ENCODE measurements around the gene PRODH. TPM values are rescaled to one million over a fixed set of nuclear protein-coding genes. Genes with fewer than 3 reads are reported as not detected.
"Not testable (repeated sequence)": the region's sequence is repeated elsewhere in the genome, so short reads cannot be mapped to it uniquely, and the experiment has no call there.

Gene PRODH
- polyA plus RNA-seq, 3 donors = 2.6 to 12.4 (median 4.9) TPM

DNA sequence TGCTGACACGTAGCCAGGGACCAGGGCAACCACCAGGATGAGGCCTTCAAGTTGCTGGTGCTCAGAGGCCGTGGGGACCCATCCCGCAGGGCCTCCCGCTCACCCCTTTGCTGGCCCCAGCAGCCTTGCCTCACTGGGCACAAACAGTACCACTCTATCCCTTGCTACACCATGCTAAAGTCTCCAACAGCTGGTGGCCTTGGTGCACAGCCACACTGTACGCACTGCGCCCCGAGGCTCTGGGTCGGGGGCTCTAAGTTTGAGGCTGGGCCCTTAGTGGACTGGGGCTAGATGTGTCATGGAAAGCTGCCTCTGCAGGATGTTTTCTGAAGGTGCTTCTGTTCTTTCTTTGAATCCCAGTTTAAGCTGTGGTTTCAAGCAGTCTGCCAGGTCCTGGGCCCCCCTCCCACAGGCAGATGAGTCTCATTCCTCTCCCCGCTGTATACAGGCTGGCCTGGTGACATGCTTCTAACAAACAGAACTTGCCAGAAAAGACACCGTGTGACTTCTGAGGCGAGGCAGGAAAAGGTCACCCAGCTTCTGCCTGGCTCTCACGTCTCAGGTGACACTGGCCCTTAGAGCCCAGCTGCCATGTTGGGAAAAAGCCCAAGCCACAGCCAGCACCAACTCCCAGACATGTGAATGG, 15.7 kb downstream of the PRODH start:
- WGBS, 3 donors = no CpG with 5 or more reads among the region's 12 CpGs

DNA sequence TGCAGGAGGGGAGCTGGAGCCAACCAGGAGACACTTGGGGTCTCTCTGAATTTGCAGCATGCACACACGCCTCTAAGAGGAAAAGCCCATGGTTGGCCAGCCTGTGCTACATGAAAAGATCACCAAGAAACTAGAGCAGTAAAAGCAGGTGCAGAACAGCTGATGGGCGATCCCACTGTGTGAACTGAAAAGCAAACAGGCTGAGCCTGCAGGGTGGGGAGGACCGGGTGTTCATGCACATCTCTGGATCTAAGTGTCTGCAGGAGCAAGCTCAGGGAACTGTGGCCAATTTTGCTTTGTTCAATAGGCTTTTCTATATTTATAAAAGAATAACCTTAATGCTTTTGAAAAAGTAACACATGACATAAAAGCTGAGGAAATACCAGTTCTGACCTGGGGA, 18.3 kb downstream of the PRODH start:
- 11 to 70% methylated on average over 1 of the region's 3 CpGs; no CpG with 5 or more reads in 1 of the 3 donors for WGBS, 3 donors
- H3K27ac ChIP-seq (ENCODE audit: low read depth, low read length) = not testable (repeated sequence)

More for the DNA sequence above, 15.7 kb downstream of the PRODH start:
- not testable (repeated sequence) for H3K27ac ChIP-seq (ENCODE audit: low read depth, low read length)

DNA sequence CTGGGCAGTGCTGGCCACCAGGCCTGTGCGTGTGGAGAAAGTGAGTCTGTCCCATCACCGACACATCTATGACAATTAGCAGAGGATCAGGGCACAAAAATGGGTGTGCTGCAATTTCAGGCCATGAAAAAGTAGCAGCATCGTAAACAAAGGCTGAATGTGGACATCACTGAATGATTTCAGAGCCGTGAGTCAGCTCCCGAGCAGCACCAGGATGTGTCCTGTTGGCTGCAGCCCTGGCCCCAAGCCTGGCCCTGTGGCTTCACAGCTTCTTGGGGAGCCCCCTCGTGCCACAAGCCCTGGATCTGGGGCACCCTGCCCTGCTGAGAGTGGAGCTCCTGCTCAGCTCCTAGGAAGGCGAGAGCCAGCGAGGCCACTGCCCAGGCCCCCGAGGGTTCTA, 20.5 kb downstream of the PRODH start:
- no CpG with 5 or more reads among the region's 9 CpGs for WGBS, 3 donors
- not testable (repeated sequence) for H3K27ac ChIP-seq (ENCODE audit: low read depth, low read length)

DNA sequence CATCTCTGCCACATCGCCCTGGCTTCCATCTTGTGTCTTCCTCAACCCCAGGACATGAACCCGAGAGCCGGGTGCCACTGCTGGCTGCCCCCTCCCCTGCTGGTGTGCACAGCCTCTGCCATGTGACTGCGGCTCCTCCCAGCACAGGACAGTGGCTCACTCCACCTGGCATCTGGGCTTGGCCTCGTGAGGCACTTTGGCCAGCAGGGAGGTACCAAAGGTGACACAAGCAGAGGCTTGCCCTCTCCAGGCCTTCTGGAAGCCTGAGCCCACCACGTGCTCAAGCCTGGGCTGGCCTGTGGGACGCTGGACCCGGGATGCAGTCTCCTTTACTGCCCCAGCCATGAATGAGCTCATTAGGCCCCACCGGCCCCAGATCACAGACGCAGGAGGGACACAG, 21.5 kb downstream of the PRODH start:
- H3K27ac ChIP-seq (ENCODE audit: low read depth, low read length) = not testable (repeated sequence)
- no CpG with 5 or more reads among the region's 10 CpGs for whole genome bisulfite sequencing, 3 donors

DNA sequence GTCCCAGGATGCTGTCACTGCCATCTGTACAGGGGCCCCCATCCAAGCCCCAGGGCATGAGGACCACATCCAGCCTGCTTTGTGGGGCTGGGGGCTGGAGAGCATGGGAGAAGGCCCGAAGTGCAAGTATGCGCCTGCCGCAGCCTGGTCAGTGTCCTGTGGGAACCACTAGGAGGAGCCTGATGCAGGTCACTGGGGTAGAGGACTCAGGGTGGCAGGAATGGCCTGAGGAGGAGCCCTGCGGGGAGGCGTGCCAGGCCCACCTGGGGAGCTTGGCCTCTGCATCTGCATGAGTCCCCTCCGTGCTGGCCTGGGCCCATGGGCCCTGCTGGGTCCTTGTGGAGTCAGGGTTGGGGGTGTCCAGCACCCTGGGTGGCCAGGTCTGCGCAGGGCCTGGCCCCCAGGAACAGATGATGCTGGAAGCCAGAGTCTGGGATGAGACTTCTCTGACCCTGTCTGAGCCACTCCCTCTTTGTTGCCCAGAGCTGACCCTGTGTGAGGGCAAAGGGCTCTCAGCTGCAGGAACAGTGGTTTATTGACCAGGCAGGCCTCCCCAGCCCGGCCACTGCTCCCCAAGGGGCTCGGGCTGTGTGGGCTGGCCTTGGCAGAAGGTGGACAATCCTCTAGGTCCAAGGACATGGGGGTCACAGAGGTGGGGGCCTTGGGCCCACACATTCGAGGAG, 23.7 kb downstream of the PRODH start:
- no CpG with 5 or more reads among the region's 10 CpGs for WGBS, 3 donors
- not testable (repeated sequence) for H3K27ac ChIP-seq (ENCODE audit: low read depth, low read length)

DNA sequence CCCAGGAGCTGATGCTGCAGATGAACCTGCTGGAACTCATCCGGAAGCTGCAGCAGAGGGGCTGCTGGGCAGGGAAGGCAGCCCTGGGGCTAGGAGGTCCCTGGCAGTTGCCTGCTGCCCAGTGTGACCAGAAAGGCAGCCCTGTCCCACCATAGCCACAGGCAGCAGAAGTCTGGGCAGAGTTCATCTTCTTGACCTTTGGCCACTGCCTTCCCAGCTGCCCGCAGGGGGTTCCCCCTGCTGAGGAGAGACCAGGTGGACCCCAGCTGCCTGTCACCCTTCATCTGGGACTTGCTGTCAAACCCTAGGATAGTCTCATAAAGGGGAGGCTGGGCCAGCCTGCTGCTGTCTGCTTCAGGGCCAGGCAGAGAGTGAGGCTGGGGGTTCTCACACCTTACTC, 24.6 kb downstream of the PRODH start:
- H3K27ac ChIP-seq (ENCODE audit: low read depth, low read length) = not testable (repeated sequence)
- WGBS, 3 donors = no CpG with 5 or more reads among the region's 2 CpGs

DNA sequence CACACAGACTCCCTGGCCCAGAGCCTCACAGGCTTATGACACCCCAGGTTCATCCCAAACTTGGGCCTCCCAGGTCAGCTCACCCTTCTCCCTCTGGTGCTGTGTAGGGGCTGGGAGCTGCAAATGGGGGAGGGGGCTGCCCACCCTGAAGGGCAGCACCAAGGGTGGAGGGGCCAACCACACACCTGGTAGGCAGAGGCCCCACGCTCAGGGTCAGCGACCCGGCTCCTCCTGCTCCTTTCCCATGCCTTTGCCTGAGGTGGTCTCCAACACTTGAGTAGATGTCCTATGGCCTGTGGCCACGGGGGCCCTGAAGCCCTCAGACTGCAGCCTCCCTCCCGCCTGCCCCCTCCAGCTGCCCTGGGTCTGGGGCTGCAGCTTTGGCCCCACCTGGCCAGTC, 26.5 kb downstream of the PRODH start:
- H3K27ac ChIP-seq (ENCODE audit: low read depth, low read length) = no peak overlapping the region
- WGBS, 3 donors = 97 to 100% methylated on average over 2 to 3 of the region's 5 CpGs; no CpG with 5 or more reads in 1 of the 3 donors

DNA sequence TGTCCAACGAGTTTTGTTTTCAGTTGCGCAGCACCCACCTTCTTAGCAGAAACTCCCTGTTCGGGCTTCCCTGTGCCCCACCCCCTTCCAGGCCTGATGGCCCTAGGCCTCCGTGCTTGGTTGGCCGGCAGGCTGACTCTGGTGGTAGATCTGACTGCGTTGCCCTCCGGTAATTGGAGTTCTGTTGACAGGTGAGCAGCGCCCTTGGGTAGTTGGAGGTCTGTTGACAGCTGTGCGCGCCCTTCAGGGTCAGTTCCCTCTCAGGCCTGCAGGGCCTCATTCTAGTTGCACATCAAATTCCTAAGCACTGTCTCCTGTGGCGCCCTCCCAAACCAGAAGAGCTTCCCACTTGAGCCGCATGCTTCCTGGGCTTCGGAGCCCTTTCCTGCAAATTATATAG, 29.2 kb downstream of the PRODH start:
- no peak overlapping the region for H3K27ac ChIP-seq (ENCODE audit: low read depth, low read length)
- WGBS, 3 donors = 50 to 52% methylated on average over 5 to 6 of the region's 13 CpGs; no CpG with 5 or more reads in 1 of the 3 donors

DNA sequence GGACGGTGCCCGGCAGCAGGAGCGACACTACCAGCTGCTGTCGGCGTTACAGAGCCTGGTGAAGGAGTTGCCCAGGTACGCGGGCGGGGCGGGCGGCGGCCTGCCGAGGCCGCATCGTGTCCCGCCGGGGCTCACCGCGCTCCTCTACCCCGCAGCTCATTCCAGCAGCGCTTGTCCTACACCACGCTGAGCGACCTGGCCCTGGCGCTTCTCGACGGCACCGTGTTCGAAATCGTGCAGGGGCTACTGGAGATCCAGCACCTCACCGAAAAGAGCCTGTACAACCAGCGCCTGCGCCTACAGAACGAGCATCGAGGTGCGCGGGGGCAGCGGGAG, 29.7 kb downstream of the PRODH start:
- WGBS, 3 donors = no CpG with 5 or more reads among the region's 36 CpGs
- not testable (repeated sequence) for H3K27ac ChIP-seq (ENCODE audit: low read depth, low read length)

DNA sequence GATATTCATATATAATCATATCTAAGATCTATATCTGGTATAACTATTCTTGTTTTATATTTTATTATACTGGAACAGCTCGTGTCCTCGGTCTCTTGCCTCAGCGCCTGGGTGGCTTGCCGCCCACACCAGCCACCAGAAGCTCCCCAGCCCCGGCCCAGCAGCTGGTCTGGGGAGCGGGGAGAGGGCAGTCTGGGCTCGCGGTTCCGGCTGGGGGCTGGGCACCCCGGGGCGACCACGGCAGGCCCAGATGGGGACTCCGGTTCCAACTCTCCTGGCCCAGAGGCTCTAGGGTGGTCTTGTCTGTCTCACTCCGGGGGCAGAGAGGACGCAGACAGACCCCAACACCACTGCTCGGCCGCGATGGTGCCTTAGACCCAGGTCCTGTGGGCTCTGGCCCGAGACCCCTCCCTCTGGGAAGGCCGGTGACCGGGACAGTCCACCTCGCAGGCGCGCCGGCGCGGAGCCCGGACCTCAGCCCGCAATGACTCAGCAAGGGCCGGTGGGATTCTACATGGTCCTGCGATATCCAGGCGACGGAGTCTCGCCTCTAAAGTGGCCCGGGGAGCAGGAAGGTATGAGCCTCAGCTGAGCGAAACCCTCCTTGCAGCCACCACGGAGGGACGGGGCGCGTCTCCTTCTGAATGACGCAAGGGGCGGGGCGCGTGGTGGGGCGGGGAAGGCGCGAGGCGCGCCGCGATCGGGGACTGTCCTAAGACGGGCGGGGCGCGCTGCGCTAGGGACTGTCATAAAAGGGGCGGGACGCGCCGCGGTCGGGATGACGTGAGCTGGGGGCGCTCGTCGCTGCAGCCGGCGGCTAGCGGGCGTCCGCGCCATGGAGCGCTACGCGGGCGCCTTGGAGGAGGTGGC, 30.3 kb downstream of the PRODH start, which contains the start of gene DGCR6:
DGCR6 (plus strand) TSS at position 781 of the 870 bp plus-strand sequence; CDS start at position 836, 55 bp downstream.
- WGBS, 3 donors = 2% methylated on average over 5 of the region's 77 CpGs; no CpG with 5 or more reads in 2 of the 3 donors
- no peak within 1 kb of the TSS for H3K27ac ChIP-seq (ENCODE audit: low read depth, low read length)

DNA sequence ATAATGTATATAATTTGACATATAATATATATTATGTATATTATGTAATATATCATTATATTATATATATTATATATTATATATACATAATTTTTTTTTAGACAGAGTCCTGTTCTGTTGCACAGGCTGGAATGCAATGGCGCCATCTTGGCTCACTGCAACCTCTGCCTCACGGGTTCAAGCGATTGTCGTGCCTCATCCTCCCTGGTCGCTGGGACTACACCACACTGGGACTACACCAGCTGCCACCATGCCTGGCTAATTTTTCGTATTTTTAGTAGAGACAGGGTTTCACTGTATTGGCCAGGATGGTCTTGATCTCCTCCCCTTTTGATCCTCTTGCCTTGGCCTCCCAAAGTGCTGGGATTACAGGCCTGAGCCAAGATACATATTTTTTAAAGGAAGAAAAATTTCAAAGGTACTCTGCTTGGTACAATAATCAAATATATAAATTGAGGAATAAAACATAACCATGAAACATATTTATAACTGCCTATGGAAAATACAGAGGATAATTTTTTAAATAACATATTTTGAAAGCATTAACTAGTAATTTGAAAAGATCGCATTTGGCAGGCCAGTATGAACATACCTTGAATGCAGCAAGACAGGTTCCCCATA, 39.9 kb downstream of the PRODH start:
- 79 to 87% (median 87%) methylated on average over 6 of the region's 7 CpGs for WGBS, 3 donors
- H3K27ac ChIP-seq (ENCODE audit: low read depth, low read length) = not testable (repeated sequence)

DNA sequence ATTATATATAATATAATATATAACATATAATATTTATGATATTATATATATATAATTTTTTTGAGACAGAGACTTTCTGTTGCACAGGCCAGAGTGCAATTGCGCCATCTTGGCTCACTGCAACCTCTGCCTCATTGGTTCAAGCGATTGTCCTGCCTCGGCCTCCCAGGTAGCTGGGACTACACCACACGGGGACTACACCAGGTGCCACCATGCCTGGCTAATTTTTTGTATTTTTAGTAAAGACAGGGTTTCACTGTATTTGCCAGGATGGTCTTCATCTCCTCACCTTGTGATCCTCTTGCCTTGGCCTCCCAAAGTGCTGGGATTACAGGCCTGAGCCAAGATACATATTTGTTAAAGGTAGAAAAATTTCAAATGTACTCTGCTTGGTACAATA, 42.3 kb downstream of the PRODH start:
- H3K27ac ChIP-seq (ENCODE audit: low read depth, low read length) = not testable (repeated sequence)
- no CpG with 5 or more reads among the region's 4 CpGs for WGBS, 3 donors

DNA sequence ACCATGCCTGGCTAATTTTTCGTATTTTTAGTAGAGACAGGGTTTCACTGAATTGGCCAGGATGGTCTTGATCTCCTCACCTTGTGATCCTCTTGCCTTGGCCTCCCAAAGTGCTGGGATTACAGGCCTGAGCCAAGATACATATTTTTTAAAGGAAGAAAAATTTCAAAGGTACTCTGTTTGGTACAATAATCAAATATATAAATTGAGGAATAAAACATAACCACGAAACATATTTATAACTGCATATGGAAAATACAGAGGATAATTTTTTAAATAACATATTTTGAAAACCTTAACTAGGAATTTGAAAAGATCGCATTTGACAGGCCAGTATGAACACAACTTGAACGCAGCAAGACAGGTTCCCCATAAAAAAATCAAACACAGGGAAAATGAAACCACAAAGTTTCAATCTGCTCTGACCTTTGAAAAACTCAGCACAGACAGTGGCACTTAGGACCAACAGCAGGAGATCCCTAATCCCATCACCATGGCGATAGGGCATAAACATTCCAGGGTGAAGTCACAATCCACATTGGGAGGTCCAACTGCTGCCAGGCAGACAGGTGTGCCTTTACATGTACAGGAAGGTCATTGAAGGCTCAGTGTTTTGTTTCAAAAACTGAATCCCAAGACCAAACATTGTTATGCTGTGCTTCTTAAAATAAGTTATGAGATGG, 45.4 kb downstream of the PRODH start:
- H3K27ac ChIP-seq (ENCODE audit: low read depth, low read length) = not testable (repeated sequence)
- no CpG with 5 or more reads among the region's 5 CpGs for WGBS, 3 donors

DNA sequence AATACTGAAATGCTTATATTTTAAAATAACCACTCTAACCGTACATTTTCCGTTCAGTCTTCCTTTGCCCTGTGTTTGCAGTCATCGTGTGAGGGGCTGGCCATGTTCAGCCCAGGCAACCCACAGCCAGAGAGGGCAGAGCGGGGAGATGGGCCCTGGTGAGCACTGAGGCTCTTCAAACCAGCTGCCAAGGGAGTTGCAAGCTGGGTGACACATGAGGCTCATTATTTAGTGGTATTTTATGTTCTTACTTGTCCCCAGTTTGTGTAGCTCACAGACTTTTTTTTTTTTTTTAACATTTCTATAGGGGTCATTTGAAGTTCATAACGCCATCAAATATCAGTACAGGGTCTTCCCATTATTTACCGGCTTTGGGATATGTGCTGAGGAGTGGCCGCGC, 48.0 kb downstream of the PRODH start:
- WGBS, 3 donors = 53 to 67% methylated on average over 1 of the region's 8 CpGs; no CpG with 5 or more reads in 1 of the 3 donors

DNA sequence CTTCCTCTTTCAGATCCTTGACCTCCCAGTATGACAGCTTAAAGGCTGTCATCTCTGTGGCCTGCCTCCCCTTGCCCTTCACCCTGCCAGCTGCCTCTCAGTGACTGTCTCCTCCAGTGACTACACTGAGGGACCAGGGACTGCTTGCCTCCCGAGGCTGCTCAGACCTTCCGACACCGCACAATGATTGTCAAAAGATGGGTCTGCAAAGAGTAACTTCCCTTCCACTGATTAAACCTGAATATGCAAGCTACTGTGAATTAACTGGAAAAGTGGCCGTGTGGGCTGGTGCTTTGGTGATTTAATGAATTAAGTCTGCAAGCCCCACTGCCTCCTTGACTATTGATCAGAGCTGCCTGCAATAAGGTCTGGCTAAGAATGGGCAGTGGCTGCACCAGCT, 51.6 kb downstream of the PRODH start:
- not testable (repeated sequence) for H3K27ac ChIP-seq (ENCODE audit: low read depth, low read length)
- 71 to 85% (median 84%) methylated on average over 4 of the region's 4 CpGs for WGBS, 3 donors

More for the DNA sequence above, 48.0 kb downstream of the PRODH start:
- H3K27ac ChIP-seq (ENCODE audit: low read depth, low read length) = no peak overlapping the region

DNA sequence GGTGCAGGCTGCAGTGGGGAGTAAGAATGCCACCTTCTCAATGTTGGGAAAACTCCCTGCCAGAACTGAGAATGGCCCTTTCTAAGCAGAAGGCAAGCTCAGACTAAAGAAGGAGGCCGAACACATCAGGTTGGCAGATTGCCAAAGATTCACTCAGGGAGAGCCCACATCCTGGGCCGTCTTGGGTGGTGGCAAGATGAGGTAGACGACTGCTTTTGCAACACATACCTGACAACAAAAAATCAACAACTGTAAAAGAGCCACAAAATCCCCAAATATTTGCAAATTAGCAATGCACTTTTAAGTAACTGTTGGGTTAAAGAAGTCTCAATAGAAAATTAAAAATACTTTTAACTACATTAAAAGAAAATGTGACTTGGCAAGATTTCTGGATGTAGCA, 54.8 kb downstream of the PRODH start:
- WGBS, 3 donors = 26 to 42% (median 28%) methylated on average over 3 of the region's 3 CpGs
- not testable (repeated sequence) for H3K27ac ChIP-seq (ENCODE audit: low read depth, low read length)
